Bronchial epithelial cell (primary cell): ENCODE results near the gene UGT2B17. TPM values are rescaled to one million over a fixed set of nuclear protein-coding genes. Genes with fewer than 3 reads are reported as not detected.
"Not testable (repeated sequence)": the region's sequence is repeated elsewhere in the genome, so short reads cannot be mapped to it uniquely, and the experiment has no call there.

Experiments
- DNase-seq: peaks from one replicate; pipeline ENCODE4 v3.0.0-alpha.2; 2010; ENCODE audit warnings: low read depth
- FAIRE-seq: peaks from 2 replicates; lab custom pipeline; 2011; peaks lifted over from hg19 to GRCh38; lab: Jason Lieb, UNC
- H3K27me3 ChIP-seq: 2 replicates; pipeline ENCODE4 v1.5.1; 2011; ENCODE audit warnings: low read length; ENCODE audit not compliant: control insufficient read depth, insufficient read depth
- H3K36me3 ChIP-seq: 2 replicates; pipeline ENCODE4 v1.5.1; 2011; ENCODE audit warnings: low read length; ENCODE audit not compliant: control insufficient read depth, insufficient read depth
- H3K4me3 ChIP-seq: 2 replicates; pipeline ENCODE4 v1.5.1; 2011; ENCODE audit warnings: mild to moderate bottlenecking, low read depth, low read length, control low read depth
- total RNA-seq: library from RNA; depleted of rRNA; stranded (reverse); fragments of >200 nt; gene quantifications from 2 replicates; pipeline ENCODE4 v1.2.1, GENCODE V29; 2014
- TF ChIP-seq, protein P1 (sequence below): IDR thresholded peaks from 2 replicates; pipeline ENCODE4 v1.5.1; 2011; ENCODE audit warnings: mild to moderate bottlenecking, moderate library complexity, low read length, control low read depth, inconsistent platforms; ENCODE audit not compliant: insufficient read depth, severe bottlenecking

Gene UGT2B17
- total RNA-seq: 0.13 TPM in 1 of 2 replicates, not detected in the other

DNA sequence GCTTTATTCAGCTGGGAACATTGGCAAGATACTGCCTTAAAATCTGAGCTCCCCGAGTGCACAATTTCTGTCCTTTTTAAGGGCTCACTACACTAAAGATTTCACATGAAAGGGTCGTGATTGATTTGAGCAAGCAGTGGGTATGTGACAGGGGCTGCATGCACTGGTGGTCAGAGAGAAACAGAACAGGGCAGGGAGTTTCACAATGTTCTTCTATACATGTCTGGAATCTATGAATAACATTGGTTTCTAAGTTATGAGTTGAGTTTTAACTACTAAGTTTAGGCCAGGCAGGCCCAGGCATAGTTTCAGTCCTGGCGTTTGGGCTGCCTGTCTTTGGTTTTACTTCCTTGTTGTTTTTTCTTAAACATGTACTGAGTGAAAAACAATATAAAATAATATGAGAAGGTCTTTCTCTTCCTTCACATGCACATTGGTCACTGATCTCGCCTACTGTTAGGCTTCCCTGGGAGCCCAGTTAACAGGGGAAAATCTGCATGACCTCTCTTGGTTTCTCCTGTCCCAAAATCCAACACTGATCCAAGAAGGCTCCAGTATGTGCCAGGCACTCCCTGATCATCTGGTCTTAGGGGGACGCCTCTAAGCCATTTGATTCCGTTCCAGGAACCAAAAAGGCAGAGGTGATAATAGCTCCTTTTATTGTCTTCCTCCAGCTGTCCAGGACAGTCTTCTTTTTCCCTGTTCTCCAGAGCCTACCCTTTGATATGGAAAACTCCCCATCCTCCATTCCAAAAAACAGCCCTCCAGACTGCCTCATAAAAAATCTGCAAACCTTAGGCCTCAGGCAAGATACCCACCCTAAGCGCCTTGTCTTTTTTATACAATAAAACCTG lies at the start of gene UGT2B17:
Gene UGT2B17, minus strand, starts transcription at position 51 of the 854 bp plus-strand sequence. CDS start 7,838 bp downstream, outside the sequence.
- Histone ChIP-seq H3K4me3 (no peak within 1 kb of the TSS), H3K27me3 (no peaks in the 10 kb centered on the region), H3K36me3 (no peaks in the 10 kb centered on the region)
- TF ChIP-seq, protein P1, sequence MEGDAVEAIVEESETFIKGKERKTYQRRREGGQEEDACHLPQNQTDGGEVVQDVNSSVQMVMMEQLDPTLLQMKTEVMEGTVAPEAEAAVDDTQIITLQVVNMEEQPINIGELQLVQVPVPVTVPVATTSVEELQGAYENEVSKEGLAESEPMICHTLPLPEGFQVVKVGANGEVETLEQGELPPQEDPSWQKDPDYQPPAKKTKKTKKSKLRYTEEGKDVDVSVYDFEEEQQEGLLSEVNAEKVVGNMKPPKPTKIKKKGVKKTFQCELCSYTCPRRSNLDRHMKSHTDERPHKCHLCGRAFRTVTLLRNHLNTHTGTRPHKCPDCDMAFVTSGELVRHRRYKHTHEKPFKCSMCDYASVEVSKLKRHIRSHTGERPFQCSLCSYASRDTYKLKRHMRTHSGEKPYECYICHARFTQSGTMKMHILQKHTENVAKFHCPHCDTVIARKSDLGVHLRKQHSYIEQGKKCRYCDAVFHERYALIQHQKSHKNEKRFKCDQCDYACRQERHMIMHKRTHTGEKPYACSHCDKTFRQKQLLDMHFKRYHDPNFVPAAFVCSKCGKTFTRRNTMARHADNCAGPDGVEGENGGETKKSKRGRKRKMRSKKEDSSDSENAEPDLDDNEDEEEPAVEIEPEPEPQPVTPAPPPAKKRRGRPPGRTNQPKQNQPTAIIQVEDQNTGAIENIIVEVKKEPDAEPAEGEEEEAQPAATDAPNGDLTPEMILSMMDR: no peak
- DNase-seq: no peak
- FAIRE-seq: no peak

DNA sequence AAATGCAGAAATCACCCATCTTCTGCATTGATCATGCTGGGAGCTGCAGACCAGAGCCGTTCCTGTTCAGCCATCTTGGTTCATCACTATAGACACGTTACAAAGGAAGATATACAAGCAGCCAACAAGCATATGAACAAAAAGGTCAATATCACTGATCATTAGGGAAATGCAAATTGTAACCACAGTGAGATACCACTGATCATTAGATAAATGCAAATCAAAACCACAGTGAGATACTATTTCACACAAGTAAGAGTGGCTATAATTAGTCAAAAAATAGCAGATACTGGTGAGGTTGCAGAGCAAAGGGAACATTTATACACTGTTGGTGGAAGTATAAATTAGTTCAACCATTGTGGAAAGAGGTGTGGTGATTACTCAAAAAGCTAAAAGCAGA lies 46.6 kb upstream of the UGT2B17 start:
- DNase-seq, FAIRE-seq, H3K4me3 ChIP-seq: not testable (repeated sequence)

DNA sequence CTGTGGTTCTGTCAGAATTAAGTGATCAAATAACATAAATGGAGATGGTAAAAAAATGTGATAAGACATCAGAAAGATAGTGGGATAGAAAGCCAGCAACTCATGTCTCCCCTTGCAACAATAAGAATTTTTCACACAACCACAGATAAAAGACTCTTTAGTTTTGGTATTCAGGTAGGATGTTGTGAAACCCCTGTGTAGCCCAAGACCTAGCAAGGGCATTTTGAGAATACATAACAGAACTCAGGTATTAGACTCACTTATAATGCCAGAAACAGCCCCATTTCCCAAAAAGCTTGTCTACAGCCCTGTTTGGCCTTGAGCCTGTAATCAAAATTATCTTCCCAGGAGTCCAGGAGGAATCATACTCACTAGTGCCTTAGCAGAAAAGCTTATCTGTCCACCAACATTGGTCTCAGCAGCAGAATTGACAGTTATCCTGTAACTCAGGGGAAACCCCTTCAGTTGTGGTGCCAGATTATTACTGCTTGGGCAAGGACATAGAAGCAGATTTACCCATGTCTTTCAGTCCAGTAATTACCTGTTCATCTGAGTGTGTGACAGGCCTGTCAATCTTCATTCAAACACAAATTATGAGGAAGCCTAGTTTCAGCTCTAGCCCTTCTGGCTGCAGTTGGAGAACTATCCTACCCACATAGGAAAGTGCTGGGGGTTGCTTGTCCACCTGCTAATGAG lies 41.0 kb upstream of the UGT2B17 start:
- no peaks in the 10 kb centered on the region for H3K36me3 ChIP-seq
- FAIRE-seq (no peak), DNase-seq (no peak)
- TF ChIP-seq, protein P1: no peak
- no peak overlapping the region for H3K4me3 ChIP-seq
- no peaks in the 10 kb centered on the region for H3K27me3 ChIP-seq

More for the DNA sequence above, 46.6 kb upstream of the UGT2B17 start:
- H3K27me3 ChIP-seq, H3K36me3 ChIP-seq: not testable (repeated sequence)

DNA sequence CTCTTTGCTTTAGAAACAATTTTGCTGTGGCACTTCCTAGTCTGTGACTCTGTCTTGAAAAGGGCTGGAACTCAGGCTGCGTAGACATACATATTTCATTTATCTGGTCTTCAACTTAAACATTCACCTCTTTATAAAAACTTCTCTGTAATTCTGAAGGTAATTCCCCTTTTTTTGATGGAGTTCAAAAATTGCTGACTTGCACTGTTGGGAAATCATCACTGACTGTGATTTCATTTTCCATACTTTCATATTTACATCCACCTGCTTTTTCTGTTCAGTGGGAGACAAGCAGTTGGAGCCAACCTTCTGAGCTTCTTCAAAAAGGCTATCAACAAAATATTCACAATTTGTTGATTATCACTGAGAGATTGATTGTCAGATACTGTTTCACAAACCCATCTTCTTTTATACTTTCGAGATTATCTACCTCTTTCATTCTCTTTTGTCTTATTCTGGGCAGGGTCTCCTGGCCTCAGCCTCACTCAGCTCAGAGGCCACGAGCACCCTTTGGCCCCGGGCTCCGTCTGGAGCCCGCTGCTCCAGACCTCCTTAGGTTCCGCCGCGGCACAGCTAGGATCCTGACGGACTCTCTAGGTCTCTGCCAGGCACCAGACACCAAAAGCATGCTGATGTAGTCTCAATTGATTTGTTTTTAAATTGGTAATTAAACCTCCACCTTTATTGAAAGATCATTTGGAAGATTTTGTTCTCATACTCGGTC lies 39.7 kb upstream of the UGT2B17 start:
- H3K36me3 ChIP-seq: no peaks in the 10 kb centered on the region
- FAIRE-seq (no peak), DNase-seq (no peak)
- no peak overlapping the region for H3K4me3 ChIP-seq
- H3K27me3 ChIP-seq: no peaks in the 10 kb centered on the region
- TF ChIP-seq, protein P1: no peak

DNA sequence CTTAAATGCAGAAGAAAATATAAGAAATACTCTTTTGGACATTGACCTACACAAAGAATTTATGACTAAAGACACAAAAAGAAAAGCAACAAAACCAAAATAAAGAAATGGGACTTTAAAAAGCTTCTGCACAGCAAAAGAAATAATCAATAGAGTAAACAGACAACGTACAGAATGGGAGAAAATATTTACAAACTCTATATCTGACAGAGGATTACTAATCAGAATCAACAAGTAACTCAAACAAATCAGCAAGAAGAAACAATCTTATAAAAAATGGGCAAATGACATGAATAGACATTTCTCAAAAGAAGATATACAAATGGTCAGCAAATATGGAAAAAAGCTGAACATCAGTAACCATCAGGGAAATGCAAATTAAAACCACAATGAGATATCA lies 37.6 kb upstream of the UGT2B17 start:
- TF ChIP-seq, protein P1: no peak
- Histone ChIP-seq H3K27me3 (no peaks in the 10 kb centered on the region), H3K4me3 (no peak overlapping the region), H3K36me3 (no peaks in the 10 kb centered on the region)
- DNase-seq: no peak
- FAIRE-seq: no peak

DNA sequence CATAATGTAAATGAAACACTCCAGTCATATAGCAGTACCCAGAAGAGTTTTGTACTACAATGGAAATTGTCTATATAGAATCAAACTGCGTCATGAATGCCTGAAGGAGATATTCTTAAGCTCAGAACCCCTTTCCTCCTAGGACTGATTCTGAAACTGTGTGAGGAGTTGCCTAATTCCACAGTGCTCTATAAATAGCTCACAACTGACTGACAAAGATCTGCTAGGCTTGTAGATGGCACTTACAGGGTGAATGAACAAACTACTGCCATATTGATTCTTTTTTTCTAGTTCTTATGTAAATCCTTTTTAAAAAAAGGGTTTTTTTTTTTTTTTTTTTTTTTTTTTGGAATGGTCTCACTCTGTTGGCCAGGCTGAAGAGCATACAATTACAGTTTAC lies 30.1 kb upstream of the UGT2B17 start:
- Histone ChIP-seq H3K27me3 (no peaks in the 10 kb centered on the region), H3K4me3 (no peak overlapping the region), H3K36me3 (no peaks in the 10 kb centered on the region)
- TF ChIP-seq, protein P1: no peak
- FAIRE-seq (no peak), DNase-seq (no peak)
